D721Med (cell line): Measurements from ENCODE around the gene CHAC2.
"Not testable (repeated sequence)": the region's sequence is repeated elsewhere in the genome, so short reads cannot be mapped to it uniquely, and the experiment has no call there.

Experiments used
- DNase-seq: peaks from one replicate; pipeline ENCODE4 v3.0.0; 2011; ENCODE audit warnings: low spot score; ENCODE audit not compliant: insufficient read length
- FAIRE-seq: peaks from 2 replicates; lab custom pipeline; 2011; peaks lifted over from hg19 to GRCh38; lab: Jason Lieb, UNC
- CTCF ChIP-seq: IDR thresholded peaks from 2 replicates; pipeline ENCODE4 v1.5.1; 2012; ENCODE audit warnings: mild to moderate bottlenecking, control low read depth; ENCODE audit not compliant: insufficient read depth; ENCODE audit errors: missing control alignments

The CHAC2 gene

GRCh38 chr2:53755121-53755520 is 12.5 kb upstream of the CHAC2 start:
- no peak for FAIRE-seq
- no peak for TF ChIP-seq CTCF
- DNase-seq: no peak

- TF ChIP-seq CTCF: no peak
- no peak for DNase-seq
- FAIRE-seq: no peak
Measured at GRCh38 chr2:53756644-53757043, 11.0 kb upstream of the CHAC2 start.

GRCh38 chr2:53757206-53757605 is 10.4 kb upstream of the CHAC2 start:
- not testable (repeated sequence) for DNase-seq, FAIRE-seq

GRCh38 chr2:53765767-53766166 is 1.8 kb upstream of the CHAC2 start:
- no peak for FAIRE-seq
- no peak for TF ChIP-seq CTCF

GRCh38 chr2:53768242-53768542 is 588 bp downstream of the CHAC2 start:
- peak; percentile 40 for DNase-seq
- no peak for FAIRE-seq
- TF ChIP-seq CTCF: no peak

More at GRCh38 chr2:53765767-53766166, 1.8 kb upstream of the CHAC2 start:
- no peak for DNase-seq

GRCh38 chr2:53769318-53769945 is 1.8 kb downstream of the CHAC2 start:
- no peak for TF ChIP-seq CTCF
- FAIRE-seq (no peak), DNase-seq (no peak)

- no peak for TF ChIP-seq CTCF
- DNase-seq: no peak
- FAIRE-seq: no peak
Measured at GRCh38 chr2:53770264-53770663, 2.7 kb downstream of the CHAC2 start.

GRCh38 chr2:53777134-53777533 is 9.5 kb downstream of the CHAC2 start:
- no peak for TF ChIP-seq CTCF
- DNase-seq: no peak
- FAIRE-seq: peak; percentile 41
